DLD1 (cell line): ENCODE measurements around the gene PDLIM1.

Experiments
- in situ Hi-C: cut with HindIII; loops from 2 replicates; pipeline ENCODE4 v1.10.0; 2017; ENCODE audit warnings: low sequenced_read_pairs

Gene PDLIM1

GRCh38 chr10:95315509-95315908 is 24.7 kb upstream of the PDLIM1 start:
- in situ Hi-C loops = no loop called here

DNA sequence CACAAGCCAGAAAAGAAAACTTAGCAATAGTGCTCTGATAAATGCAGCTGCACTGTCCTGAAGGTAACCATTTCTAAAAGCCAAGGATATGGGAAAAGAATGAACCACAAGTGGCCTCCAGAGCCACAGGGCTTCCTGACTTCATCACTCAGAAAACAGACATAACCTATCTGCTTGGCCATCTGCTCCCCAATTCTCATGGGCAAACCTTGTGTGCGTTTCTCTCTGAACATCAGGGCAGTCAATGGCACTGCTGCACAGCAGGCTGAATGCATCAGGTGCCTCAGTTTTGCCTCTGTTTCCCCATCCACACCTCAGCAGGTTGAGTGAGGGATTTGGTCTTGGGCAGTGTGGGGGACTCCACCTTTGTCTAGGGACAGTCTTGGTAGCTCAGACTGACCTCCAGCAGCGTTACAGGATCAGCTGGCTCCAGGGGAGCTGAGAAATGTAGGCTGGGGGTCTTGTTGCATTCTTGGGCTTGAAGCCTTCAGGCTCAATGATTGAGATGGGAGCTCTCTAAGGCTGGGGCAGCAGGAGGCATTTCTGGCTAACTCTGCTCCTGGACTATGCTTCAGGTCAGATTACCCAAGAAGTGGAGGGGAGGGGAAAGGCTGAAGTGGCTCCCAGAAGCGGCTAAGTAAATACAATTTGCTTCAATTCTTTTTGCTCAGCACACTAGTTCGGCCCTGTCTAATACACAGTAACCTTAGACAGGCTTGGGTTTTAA is 23.6 kb upstream of the PDLIM1 start:
- in situ Hi-C loops = no loop called here

GRCh38 chr10:95312986-95313495 is 22.2 kb upstream of the PDLIM1 start:
- in situ Hi-C loops = no loop called here

DNA sequence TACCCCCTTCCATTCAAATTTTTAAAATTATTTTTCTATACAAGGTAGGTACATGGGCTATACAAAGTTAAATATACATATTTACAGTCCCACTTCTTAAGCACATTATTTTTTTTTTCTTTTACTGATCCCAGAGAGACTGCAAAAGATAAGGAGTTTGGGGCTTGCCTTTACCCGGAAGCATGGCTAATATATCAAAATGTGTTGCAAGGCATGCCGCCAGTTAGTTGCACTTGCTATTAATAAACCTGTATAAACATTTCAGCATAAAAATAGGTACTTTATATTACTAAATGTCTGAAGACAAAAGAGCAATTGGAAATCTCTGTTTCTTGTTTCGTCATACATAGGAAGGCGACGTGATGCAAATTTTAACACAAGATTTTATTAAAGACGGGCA is 21.5 kb upstream of the PDLIM1 start:
- in situ Hi-C loops = no loop called here

DNA sequence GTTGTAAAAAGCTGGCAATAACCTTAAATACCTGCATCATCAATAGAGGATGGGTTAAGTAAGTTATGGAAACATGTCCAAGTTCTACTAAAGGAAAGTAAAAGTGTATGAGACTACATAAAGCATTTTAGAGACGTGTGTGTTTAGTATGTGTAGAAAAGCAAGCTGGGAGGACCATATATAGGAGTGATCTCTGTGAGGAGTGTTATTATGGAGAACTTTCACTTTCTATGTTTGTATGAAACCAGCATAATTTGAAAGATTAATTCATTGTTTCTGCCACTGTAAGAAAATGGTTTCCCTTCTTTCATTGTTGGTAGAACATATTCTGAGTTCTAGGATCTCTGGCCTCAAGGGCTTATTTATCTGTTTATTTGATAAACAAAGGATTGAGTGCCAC is 19.2 kb upstream of the PDLIM1 start:
- in situ Hi-C loops = no loop called here

DNA sequence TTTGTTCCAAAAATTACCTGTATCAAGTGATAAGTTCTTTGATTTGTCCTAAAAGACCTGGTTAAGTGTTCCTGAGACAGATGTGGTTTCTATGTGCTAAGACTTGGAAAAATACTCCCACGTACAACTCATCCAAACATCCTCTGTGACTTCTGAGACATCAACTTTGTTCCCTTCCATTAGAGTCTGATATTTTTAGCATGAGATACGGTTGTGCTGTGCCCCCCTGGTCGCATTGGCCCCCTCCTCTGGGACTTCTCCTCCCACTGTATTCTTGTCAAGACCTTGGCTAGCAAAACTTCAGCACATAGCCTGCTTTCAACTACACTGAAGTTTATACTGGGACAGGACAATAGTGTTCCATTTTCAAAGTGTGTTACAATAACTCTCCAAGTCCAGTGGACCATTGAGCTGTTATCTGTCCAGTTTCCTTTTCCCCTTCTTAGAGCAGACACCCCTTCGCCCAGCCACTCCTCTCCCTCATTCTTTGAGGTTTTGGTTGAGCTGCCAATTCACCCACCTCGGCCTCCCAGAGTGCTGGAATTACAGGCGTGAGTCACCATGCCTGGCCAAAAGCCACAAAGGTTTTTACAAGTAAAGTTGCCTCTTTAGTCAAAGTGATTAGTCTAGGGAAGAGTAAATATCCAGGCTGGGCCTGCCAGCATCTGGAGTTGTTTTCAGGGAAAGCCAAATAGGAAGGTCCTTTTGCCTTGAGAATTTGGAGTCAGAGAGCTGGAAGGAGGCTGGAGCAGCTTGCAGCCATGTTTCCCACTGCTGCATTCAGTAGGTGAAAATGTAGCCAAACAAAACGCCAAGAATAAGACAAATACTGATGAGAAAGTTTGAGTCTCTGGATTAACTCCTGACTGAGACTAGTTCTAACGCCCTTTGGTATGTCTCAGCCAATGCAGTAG is 17.8 kb upstream of the PDLIM1 start:
- in situ Hi-C loops = no loop called here

GRCh38 chr10:95306851-95307250 is 16.0 kb upstream of the PDLIM1 start:
- in situ Hi-C loops = no loop called here

DNA sequence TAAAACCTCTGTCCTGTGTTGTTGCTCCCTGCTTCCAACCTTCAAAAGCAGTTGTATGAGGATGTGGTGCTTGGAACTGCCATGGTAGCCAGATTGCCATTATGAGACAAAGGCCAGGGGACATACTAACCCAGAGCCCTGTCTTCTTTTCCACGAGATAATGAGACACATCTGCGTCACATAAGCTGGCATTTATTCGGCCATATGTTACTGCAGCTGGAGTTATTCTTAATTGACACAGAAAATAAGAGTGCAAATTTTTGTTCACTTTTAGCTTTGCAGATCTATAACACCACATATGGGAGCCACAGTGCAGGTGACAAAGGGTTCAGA is 15.5 kb upstream of the PDLIM1 start:
- in situ Hi-C loops = no loop called here

DNA sequence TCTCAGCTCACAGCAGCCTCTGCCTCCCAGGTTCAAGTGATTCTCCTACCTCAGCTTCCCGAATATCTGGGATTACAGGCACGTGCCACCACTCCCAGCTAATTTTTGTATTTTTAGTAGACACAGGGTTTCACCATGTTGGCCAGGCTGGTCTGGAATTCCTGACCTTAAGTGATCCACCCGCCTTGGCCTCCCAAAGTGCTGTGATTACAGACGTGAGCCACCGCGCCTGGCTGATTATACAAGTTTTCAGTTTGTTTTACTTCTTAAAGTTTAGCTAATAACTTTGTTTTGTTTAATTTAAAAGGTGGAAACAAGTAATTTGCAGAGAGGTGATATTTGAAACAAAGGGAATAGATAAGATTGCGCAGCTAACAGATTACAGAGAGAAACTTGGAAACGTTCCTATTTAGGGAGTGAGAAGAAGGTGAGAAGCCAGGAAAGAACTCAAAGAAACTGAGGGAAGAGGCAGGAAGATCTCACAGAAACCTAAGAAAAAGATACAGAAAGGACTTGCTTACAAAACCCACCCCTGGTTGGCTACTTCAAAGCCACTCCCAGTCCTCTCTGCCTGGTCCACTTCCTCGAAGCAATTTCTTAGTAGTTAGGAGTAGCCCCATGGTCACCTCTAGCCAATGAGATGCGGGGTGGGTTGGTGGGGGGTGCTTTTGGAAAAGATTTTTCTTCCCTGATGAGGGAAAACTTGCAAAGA is 15.0 kb upstream of the PDLIM1 start:
- in situ Hi-C loops = no loop called here

DNA sequence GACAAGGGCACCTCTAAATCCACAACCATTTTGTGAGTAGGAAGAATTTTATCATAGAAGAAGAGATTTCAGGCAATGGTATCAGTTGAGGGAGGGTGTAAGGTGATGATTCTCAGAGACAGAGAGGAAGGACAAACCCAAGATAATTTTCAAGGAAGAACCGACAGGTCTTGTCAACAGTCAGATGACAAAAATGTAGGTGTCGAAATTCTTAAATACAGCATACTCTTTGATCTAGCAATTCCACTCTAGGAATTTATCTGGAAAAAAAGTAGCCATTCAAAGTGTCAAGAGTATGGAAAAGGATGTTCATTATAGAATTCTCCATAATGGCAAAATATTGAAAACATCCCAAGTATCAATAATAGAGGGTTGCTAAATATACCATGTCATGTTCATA is 14.2 kb upstream of the PDLIM1 start:
- in situ Hi-C loops = no loop called here

GRCh38 chr10:95304463-95304862 is 13.7 kb upstream of the PDLIM1 start:
- in situ Hi-C loops = no loop called here

GRCh38 chr10:95303950-95304349 is 13.1 kb upstream of the PDLIM1 start:
- in situ Hi-C loops = no loop called here

DNA sequence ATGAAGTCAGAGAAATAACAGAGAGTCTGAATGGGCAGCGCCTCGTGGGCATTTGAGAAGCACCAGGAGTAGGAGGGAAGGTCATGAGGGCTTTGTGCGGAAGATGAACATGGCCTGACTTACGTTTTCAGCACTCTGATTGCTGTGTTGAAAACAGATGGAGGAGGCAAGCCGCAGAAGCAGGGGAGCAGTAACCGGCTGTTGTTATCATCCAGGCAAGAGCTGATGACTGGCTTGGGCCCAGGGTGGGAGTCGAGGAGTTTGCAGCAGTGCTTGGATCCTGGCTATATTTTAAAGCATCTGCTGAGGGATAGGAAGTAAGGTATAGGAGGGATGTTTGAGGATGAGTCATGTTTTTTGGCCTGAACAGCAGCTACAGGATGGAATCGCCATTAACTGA is 12.7 kb upstream of the PDLIM1 start:
- in situ Hi-C loops = no loop called here

DNA sequence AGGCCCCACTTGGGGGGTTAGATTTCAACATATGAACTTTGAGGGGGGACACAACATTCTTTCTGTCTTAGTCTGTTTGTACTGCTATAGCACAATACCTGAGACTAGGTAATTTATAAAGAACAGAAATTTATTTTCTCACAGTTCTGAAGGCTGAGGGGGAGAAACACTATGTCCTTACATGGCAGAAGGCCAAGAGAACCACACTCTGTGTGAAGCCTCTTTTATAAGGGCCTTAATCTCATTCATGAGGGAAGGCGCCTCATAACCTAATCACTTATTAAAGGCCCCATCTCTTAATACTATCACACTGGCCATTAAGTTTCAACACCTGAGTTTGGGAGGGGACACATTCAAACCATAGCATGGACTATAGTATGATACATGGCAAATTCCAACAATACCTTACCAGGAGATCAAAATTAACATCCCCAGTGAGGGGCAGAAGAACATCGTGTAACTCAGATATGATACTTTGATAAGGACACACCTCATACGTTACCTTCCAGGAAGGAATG is 9.3 kb upstream of the PDLIM1 start:
- in situ Hi-C loops = no loop called here

- in situ Hi-C loops = no loop called here
Measured at GRCh38 chr10:95297402-95297801, 6.6 kb upstream of the PDLIM1 start.

DNA sequence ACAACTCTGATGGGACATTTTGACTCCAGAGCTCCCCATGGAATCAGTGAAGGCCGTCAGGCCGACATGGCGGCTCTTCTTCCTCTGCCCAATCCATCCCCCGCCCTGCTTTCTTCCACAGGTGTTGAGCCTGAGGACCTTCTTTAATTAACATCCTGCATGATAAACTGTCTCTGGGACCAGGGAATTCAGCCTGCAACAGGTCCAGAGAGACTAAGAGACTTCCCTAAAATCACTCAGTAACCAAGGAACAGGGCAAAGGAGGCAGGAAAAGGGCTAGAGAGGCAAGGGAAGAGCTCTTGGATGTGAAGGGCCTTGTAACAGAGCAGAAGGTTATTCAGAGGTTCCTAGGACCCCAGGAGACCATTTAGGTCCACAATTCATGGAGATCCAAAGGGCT is 6.0 kb upstream of the PDLIM1 start:
- in situ Hi-C loops = no loop called here

DNA sequence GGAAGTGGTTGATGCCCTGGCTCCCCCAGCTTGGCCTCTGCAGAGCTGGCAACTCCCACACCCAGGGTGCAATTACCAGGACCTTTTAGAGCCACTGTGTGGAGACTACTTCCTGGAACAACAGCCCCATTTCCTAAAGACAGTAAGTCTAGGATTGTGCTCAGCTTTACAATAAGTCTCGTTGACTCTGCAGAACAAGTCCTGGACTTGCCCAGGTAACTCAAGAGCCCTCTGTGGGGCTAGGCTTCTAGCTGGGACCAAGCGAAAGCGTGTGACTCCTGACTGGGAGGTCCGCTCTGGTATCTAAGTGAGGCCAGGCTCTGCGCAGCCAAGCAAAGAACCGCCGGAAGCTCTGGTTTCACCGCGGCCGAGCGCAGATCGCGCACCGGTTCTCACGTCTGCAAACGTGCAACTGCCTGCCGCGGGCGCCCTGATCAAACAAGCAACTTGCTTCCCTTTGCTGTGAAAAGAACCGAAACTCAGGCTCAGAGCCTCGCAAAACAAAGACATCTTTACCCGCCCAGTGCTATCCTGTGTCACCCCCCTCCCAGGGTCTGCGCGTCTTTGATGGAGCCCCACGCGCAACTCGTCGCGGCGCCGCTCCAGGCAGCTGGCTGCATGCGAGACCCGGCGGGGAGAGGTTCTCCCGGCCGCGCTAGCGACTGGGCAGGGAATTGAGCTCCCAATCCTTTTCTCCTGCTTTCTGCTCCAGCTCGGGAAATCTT is 4.4 kb upstream of the PDLIM1 start:
- in situ Hi-C loops = no loop called here

GRCh38 chr10:95293631-95294030 is 2.8 kb upstream of the PDLIM1 start:
- in situ Hi-C loops = no loop called here

DNA sequence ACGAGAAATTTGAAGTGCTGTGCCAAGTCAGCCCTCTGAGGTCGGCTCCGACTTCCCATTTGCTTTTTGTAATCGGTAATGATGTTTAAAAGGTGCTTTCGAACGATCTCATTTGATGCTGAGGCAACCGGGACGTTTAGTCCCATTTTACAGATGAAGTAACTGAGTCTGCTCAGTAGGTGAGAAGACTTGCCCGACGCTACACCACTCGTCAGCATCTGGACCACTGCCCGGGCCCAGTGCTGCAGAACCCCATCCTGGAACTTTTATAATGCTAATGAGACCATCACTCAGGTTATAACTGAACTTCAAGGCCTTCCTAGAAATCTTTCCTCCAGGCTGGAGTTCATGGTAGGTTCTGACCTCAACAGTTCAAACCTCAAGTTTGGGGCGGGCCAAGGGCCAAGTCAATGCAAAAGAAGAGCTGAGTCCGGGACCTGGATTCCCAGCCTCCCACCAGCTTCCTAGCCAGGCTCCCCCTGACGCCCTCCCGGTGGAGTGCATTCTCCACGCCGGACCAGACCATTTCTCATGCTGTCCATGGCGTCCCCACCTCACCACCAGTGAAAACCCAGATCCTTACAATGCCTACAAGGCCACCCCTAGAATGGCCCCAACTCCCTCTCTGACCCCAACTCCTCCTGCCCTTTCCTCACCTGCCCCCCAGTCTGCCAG is 699 bp upstream of the PDLIM1 start:
- in situ Hi-C loops = no loop called here

DNA sequence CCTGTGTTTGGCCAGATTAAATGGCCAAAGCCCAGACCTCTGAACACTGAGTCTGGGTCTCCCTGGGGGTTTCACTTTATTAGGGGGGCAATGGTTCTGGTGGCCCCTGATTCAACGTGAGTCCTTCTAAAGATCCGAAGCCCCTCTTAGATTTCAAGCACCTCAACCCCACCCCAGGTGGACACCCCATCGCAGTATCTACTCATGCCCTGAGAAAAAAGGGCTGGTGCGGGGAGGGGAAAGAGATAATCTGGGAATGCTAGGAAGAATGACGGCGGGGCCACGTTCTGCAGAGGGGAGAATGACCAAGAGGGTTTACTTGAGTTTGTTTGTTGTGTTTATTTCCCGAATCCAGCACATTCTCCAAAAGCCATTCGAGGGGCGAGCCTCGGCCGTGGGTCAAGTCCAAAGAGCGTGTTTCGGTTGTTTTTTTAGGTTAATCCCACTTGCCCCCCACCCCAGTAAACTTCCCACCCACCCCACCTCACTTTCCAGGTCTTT is 832 bp downstream of the PDLIM1 start:
- in situ Hi-C loops = no loop called here
